GM06990 (cell line): ENCODE measurements around the gene CEP95.

Experiments used
- DNase-seq: peaks from one replicate; pipeline ENCODE4 v3.0.0-alpha.2; 2011; ENCODE audit not compliant: insufficient read length; ENCODE audit errors: extremely low read depth
- H3K27me3 ChIP-seq: replicated peaks from 2 replicates; pipeline ENCODE4 v1.6.0; 2011; ENCODE audit warnings: low read length; ENCODE audit not compliant: control insufficient read depth, insufficient read depth
- H3K36me3 ChIP-seq: 2 replicates; pipeline ENCODE4 v1.5.1; 2011; ENCODE audit warnings: low read length; ENCODE audit not compliant: control insufficient read depth, insufficient read depth
- H3K4me3 ChIP-seq: replicated peaks from 2 replicates; pipeline ENCODE4 v1.5.1; 2011; ENCODE audit warnings: low read depth, mild to moderate bottlenecking, control low read depth, low read length
- CTCF ChIP-seq: IDR thresholded peaks from 2 replicates; pipeline ENCODE4 v1.5.1; 2011; ENCODE audit warnings: low read length, control low read depth, mild to moderate bottlenecking, inconsistent platforms; ENCODE audit not compliant: insufficient read depth, poor library complexity, severe bottlenecking

The CEP95 gene

DNA sequence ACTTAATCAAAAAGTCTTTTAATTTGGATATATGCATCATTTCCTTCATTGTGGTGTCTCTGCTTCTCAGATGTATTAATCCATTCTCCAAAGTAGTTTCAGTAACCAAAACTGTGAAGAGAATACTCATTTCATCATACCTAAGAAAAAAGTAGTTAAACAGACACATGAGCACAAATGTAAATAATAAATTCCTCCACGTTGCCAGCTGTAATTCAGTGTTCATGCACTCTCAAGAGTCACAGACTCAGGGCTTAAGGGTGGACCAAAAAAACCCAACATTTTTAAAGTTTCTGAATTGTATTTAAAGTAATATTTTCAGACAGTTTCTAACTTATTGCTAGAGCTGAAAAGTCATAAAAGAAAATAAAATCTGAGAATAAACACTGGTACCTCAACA, 28.9 kb upstream of the CEP95 start:
- H3K27me3 ChIP-seq: no peaks in the 10 kb centered on the region
- H3K4me3 ChIP-seq: no peak overlapping the region
- TF ChIP-seq CTCF: no peak
- peaks cover 6% of the 10 kb centered on the region for H3K36me3 ChIP-seq
- no peak for DNase-seq

DNA sequence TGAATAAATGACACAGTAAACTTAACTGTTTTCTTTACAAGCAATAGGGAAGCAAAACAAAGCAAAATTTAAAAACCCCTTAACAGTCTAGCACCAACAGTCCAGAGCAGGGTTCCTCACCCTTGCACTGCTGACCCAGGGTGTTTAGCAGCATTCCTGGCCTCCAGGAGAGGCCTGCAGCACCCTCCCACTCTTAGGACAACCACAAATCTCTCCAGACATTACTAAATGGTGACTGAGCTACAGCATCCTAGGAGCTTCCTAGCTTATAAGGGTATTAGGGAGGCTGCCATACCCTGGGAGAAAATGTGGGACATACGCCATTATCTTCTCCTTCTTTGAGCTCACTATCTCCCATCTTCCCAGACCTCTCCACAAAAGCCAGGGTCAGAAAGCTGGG, 25.8 kb upstream of the CEP95 start:
- no peak for TF ChIP-seq CTCF
- Histone ChIP-seq H3K36me3 (peaks cover 8% of the 10 kb centered on the region), H3K27me3 (no peaks in the 10 kb centered on the region), H3K4me3 (no peak overlapping the region)
- DNase-seq: no peak

GRCh38 chr17:64484380-64484779, 22.4 kb upstream of the CEP95 start:
- no peak for TF ChIP-seq CTCF
- Histone ChIP-seq H3K4me3 (no peak overlapping the region), H3K27me3 (no peaks in the 10 kb centered on the region), H3K36me3 (peaks cover 10% of the 10 kb centered on the region)
- DNase-seq: no peak

DNA sequence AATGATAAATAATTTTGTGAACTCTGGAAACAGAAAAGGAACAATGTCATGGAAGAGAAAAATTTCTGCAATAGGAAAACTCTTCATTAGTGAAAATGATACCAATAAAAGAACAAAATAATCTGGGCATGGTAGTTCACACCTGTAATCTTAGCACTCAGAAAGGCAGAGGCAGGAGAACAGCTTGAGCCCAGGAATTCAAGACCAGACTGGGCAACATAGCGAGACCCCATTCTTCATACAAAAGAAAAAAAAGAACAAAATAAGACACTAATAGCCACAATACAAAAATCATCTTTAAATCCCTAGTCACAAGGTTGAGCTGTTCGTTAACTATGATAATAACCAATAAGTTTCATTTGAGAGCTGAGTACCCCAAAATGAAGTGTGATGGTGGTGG, 18.5 kb upstream of the CEP95 start:
- DNase-seq: no peak
- H3K4me3 ChIP-seq: no peak overlapping the region
- peaks cover 11% of the 10 kb centered on the region for H3K36me3 ChIP-seq
- H3K27me3 ChIP-seq: no peaks in the 10 kb centered on the region
- no peak for TF ChIP-seq CTCF

- peaks cover 8% of the 10 kb centered on the region for H3K36me3 ChIP-seq
- H3K27me3 ChIP-seq: no peaks in the 10 kb centered on the region
- peak; percentile 66 for TF ChIP-seq CTCF
- no peak for DNase-seq
- H3K4me3 ChIP-seq: no peak overlapping the region
Measured at GRCh38 chr17:64491034-64491860, 15.5 kb upstream of the CEP95 start.
